ENCODE results near the gene PTPN6.

PTPN6 gene

GRCh38 chr12:6941782-6942181 is 9.4 kb upstream of the PTPN6 start:
- DNase-seq (ENCODE audit: low read depth): no peak

GRCh38 chr12:6942331-6942665 is 8.9 kb upstream of the PTPN6 start:
- no peak for DNase-seq (ENCODE audit: low read depth)

- peak; percentile 92 for DNase-seq (ENCODE audit: low read depth)
These were observed 7.8 kb upstream of the PTPN6 start for GRCh38 chr12:6943389-6943721.

- DNase-seq (ENCODE audit: low read depth): peak; percentile 88
These were observed 7.3 kb upstream of the PTPN6 start, which contains the start of the genes C12orf57 and RNU7-1 for GRCh38 chr12:6943722-6944380. C12orf57 (plus strand) TSS chr12:6944022; CDS start chr12:6944122, 100 bp downstream. RNU7-1 (plus strand) TSS chr12:6943816.

DNA sequence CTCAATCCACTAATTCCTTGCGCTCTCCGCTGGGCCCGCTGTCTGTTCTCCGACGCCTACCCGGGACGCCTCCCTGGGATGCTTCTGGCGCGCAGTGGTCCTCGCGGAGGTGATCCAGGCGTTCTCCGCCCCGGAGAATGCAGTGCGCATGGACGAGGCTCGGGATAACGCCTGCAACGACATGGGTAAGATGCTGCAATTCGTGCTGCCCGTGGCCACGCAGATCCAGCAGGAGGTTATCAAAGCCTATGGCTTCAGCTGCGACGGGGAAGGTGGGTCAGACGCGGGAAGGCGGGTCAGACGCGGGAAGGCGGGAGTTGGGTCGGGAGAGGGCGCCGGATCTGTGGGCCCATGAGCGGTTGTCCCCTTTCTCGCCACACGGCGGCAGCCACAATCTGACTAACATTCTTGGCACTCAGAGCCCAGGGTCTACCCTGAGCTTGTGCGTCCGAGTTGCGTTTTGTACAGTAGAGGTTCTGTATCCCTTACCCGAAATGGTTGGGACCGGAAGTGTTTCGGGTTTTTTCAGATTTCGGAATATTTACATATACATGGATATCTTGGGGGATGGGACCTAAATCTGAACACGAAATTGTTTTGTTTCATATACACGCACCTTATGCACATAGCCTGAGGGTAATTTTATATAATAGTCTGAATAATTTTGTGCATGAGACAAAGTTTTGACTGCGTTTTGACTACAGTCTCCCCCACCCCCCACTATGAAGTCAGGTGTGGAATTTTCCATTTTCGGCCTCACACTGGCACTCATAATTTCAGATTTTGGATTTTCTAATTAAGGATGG is 6.6 kb upstream of the PTPN6 start:
- peak; percentile 91 for DNase-seq (ENCODE audit: low read depth)

DNA sequence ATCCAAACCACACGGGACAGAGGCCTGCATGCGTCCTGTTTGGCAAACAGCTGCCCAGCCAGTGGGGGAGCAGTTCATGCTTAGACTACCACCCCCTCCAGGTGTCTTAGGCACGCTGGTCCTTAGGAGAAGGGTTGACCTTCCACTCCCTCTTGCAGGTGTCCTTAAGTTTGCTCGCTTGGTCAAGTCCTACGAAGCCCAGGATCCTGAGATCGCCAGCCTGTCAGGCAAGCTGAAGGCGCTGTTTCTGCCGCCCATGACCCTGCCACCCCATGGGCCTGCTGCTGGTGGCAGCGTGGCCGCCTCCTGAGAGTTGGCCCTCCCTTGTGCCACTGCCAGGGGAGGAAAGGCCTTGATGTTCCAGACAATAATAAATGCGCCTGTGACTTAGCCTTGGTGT is 5.5 kb upstream of the PTPN6 start:
- DNase-seq (ENCODE audit: low read depth): no peak

DNA sequence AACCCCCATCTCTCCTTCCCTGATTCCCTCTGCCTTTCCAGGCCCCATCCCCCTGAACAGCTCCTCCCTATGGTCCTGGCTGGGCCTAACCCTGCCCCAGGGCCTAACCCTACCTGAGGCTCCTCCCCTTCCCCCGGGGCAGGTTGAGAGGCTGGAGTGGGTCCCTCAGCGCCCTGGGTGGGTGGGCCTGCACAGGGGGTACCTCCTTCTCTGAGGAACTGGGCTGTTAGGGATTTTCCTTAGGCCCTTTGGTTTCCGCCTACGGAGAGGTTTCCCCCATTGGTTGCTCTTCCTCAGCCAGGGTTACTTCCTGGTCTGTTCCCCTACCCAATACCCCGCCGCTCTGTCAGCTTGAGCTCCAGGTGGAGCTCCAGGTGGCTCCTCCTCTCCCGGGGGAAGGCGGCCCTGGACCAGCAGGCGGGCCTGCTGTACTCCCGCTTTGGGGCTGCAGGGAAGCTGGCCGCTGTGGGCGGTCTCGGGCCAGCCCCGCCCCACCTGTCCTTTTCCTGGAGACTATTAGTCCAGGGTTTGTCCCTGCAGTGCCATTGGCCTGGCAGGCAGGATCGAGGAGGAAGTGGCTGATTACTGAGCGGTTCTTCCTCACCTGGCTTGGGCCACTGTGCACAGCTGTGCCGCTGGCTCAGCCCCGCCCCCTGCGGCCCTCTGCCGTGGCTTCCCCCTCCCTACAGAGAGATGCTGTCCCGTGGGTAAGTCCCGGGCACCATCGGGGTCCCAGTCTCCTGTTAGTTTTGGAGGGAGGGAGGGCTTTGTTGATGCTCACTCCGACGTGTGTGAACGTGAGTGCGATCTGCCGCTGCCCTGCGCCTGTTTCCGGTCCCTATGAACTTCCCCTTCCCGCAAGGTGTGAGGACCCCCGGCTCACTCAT is 4.9 kb upstream of the PTPN6 start:
- no peak for DNase-seq (ENCODE audit: low read depth)

DNA sequence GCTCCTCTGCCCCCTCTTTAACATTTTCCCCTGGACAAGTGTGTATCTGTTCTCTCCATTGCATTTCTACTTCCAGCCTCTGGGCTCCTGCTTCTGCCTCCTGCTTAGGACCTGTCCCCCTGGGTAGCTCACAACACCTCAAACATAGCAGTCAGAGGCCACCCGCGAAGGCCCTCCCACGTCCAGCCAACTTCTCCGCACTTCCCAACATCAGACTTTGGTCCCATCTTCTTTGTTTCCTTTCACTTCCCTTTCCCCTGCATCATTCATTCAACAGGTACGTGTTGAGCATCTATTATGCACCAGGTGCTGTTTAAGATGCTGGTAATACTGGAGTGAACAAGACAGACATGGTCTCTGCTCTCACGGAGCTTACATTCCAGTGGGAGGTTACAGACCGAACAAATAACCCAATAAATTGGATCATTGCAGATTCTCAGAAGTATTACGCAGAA is 4.2 kb upstream of the PTPN6 start:
- DNase-seq (ENCODE audit: low read depth): no peak

DNA sequence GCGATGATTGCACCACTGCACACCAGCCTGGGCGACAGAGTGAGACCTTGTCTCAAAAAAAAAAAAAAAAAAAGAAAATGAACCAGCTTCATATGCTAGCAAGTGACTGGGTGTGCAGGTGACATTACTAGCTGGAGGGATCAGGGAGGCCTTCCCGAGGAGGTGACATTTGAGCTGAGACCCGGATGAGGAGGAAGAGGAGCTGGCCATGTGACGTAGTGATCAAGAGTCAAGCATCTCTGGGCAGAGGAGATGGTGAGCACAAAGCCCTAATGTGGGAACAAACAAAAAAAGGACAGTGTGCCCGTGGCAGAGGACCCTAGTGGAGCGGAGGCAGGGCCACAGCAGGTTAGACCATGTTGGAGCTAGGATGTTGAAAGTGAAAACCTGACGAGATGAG is 3.5 kb upstream of the PTPN6 start:
- DNase-seq (ENCODE audit: low read depth): no peak

DNA sequence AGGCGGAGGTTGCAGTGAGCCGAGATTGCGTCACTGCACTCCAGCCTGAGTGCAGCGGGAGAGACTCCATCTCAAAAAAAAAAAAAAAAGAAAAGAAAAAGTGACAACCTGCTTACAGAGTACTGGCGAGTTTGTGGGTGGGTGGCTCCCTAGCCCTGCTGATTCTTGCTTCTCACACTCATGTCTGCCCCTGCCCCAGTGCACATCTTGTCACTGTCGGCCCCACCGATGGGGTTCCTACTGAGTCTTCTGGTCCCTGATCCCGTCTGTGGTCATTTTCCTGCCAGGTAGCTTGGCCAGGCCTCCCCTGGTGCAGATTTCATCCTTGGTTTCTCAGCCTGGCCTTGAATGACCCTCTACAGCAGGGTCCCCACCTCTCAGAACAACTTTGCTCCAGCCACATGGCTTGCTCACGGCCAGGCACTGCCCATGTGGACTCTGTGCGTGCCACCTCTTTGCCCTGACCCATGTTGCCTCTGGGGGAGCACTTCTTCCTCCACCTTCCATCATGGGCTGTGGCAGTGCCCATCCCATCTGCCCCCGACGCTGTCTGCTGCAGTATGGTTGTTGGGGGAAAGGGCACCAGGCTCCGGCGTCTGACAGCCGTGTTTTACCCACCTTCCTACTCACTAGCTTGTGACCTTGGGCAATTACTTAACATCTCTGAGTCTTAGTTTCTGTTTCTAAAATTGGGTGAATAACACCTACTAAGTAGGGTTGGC is 2.1 kb upstream of the PTPN6 start:
- no peak for DNase-seq (ENCODE audit: low read depth)

GRCh38 chr12:6950401-6950801 is 755 bp upstream of the PTPN6 start:
- no peak for DNase-seq (ENCODE audit: low read depth)

DNA sequence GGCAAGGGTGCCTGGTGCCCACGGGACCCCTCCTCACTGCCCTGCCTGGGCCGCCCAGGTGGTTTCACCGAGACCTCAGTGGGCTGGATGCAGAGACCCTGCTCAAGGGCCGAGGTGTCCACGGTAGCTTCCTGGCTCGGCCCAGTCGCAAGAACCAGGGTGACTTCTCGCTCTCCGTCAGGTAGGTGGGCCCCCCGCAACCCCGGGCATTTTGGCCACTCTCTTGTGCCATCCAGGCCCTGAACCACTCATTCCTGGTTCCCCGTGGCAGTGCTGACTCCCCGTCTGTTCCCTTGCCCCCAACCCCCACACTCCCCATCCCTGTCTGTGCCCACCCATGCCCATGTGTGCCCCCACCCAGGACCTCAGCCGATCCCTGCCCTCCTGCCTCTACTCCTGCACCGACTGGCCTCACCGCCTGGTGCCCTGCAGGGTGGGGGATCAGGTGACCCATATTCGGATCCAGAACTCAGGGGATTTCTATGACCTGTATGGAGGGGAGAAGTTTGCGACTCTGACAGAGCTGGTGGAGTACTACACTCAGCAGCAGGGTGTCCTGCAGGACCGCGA is 480 bp downstream of the PTPN6 start:
- DNase-seq (ENCODE audit: low read depth): no peak

GRCh38 chr12:6952121-6952862 is 1.1 kb downstream of the PTPN6 start:
- no peak for DNase-seq (ENCODE audit: low read depth)

DNA sequence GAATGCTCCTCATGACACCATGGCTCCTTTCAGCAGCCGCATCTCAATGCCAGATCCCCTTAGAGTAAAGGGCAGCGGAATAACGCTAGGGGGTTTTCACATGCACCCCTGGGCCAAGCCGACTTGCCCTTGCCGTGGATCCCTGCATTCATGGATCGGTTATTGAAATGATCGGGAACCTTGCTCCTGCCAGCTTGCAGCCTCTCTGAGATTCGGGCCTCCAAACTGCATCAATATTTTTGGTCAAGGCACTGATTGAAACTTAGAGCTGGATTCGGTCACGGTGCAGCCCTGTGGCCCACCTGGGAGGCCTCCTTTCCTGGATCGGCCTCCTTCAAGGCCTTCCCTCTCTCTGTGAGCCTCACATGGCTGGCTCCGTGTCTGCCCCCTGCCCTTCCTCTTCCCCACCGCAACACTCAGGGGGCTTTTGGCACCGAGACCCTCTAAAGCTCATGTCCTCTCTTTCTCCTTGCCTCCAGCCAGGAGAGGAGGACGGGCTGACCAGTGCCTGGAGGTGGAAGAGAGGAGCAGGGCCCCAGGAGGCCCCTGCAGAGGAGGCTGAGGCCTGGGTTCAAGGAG is 1.8 kb downstream of the PTPN6 start:
- no peak for DNase-seq (ENCODE audit: low read depth)

GRCh38 chr12:6953442-6954315 is 2.5 kb downstream of the PTPN6 start:
- DNase-seq (ENCODE audit: low read depth): no peak

- DNase-seq (ENCODE audit: low read depth): no peak
These were observed 3.4 kb downstream of the PTPN6 start for GRCh38 chr12:6954316-6955107.

- DNase-seq (ENCODE audit: low read depth): no peak
These were observed 4.2 kb downstream of the PTPN6 start for GRCh38 chr12:6955108-6956020.
